ENCODE results near the gene C1QL1.

The C1QL1 gene

GRCh38 chr17:44932096-44932786 lies 35.9 kb downstream of the C1QL1 start:
- no peak for DNase-seq (ENCODE audit: low read depth in 2 of 2)

GRCh38 chr17:44931376-44931775 lies 36.7 kb downstream of the C1QL1 start:
- DNase-seq (ENCODE audit: low read depth in 2 of 2), result no peak

- no peak for DNase-seq (ENCODE audit: low read depth in 2 of 2)
Observed at GRCh38 chr17:44930667-44931066, 37.4 kb downstream of the C1QL1 start.

- no peak for DNase-seq (ENCODE audit: low read depth in 2 of 2)
Observed at GRCh38 chr17:44928950-44929720, 39.0 kb downstream of the C1QL1 start.

- DNase-seq (ENCODE audit: low read depth in 2 of 2), result no peak
Observed at GRCh38 chr17:44928136-44928535, 40.0 kb downstream of the C1QL1 start.

- no peak for DNase-seq (ENCODE audit: low read depth in 2 of 2)
Observed at GRCh38 chr17:44927696-44928095, 40.4 kb downstream of the C1QL1 start.

GRCh38 chr17:44926821-44927525 lies 41.1 kb downstream of the C1QL1 start:
- DNase-seq (ENCODE audit: low read depth in 2 of 2), result no peak

GRCh38 chr17:44925731-44926697 lies 42.1 kb downstream of the C1QL1 start:
- DNase-seq (ENCODE audit: low read depth in 2 of 2), result no peak

- no peak for DNase-seq (ENCODE audit: low read depth in 2 of 2)
Observed at GRCh38 chr17:44924107-44924544, 44.0 kb downstream of the C1QL1 start.

- DNase-seq (ENCODE audit: low read depth in 2 of 2), result no peak
Observed at GRCh38 chr17:44922746-44923470, 45.2 kb downstream of the C1QL1 start.

GRCh38 chr17:44922136-44922535 lies 46.0 kb downstream of the C1QL1 start:
- DNase-seq (ENCODE audit: low read depth in 2 of 2), result no peak

- no peak for DNase-seq (ENCODE audit: low read depth in 2 of 2)
Observed at GRCh38 chr17:44921122-44921882, 46.8 kb downstream of the C1QL1 start.

- DNase-seq (ENCODE audit: low read depth in 2 of 2), result no peak
Observed at GRCh38 chr17:44920565-44920940, 47.5 kb downstream of the C1QL1 start.

- peak; percentile 12 to 39 for DNase-seq (ENCODE audit: low read depth in 2 of 2)
Observed at GRCh38 chr17:44919885-44920564, 48.1 kb downstream of the C1QL1 start.

GRCh38 chr17:44919411-44919810 lies 48.7 kb downstream of the C1QL1 start:
- no peak for DNase-seq (ENCODE audit: low read depth in 2 of 2)

- DNase-seq (ENCODE audit: low read depth in 2 of 2), result no peak
Observed at GRCh38 chr17:44918006-44918405, 50.1 kb downstream of the C1QL1 start.

- DNase-seq (ENCODE audit: low read depth in 2 of 2), result no peak
Observed at GRCh38 chr17:44917456-44917855, 50.6 kb downstream of the C1QL1 start.

GRCh38 chr17:44916781-44917241 lies 51.3 kb downstream of the C1QL1 start:
- DNase-seq (ENCODE audit: low read depth in 2 of 2), result no peak

Measured in stimulated activated CD8-positive, alpha-beta memory T cell treated with anti-CD3 and anti-CD28 coated beads, Interleukin-7, amount 100 ng/mL, for 4 hours (primary cell).